HG03064 (cell line): ENCODE results near the gene LSM12.

Experiments
- ATAC-seq: cut with Tn5 transposase; IDR thresholded peaks from one replicate; pipeline ENCODE4 v1.9.1; 2021; ENCODE audit warnings: low read depth; ENCODE audit not compliant: unreplicated experiment

LSM12 gene

DNA sequence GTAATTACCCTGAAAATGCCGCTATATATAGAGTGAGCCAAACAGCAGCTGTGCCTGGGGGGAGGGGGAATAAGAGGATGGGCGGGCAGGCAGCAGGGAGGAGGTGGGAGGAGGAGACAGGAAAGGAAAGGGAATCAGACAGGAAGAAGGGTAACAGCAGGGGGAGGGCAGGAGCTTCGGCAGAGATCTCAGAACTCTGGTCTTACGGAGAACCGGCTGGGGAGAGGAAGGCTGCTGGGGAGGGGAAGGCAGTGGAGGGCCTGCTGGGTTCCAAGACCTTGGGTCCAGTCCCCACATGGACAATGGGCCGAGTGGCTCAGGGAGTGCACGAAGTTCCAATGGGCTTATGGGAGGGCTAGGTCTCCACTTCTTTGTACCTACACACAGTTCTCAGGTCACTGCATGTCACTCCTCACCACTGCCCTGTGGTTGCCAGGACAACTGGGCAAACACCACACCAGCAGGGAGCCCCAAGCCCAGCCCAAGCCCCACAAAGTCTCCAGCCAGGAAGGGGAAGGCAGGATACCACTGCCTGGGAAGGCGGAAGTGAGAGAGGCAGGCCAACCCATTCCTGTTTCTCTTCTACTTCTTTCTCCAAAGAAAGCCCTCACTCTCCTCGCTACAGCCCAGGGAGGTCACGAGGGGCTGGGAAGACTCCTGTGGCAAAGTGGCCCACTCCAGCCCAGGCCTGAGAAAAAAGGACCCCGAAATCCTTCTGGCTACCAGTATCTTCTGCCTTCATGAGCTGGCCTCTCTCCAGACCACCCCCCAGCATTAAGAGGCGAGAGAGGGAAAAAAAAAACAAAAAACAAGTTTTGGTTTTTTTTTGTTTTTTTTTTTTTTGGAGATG lies 29.4 kb upstream of the LSM12 start:
- ATAC-seq = no peak

GRCh38 chr17:44095388-44095646 lies 28.8 kb upstream of the LSM12 start:
- ATAC-seq = no peak

- no peak for ATAC-seq
Measured at GRCh38 chr17:44094701-44095387, 28.4 kb upstream of the LSM12 start.

DNA sequence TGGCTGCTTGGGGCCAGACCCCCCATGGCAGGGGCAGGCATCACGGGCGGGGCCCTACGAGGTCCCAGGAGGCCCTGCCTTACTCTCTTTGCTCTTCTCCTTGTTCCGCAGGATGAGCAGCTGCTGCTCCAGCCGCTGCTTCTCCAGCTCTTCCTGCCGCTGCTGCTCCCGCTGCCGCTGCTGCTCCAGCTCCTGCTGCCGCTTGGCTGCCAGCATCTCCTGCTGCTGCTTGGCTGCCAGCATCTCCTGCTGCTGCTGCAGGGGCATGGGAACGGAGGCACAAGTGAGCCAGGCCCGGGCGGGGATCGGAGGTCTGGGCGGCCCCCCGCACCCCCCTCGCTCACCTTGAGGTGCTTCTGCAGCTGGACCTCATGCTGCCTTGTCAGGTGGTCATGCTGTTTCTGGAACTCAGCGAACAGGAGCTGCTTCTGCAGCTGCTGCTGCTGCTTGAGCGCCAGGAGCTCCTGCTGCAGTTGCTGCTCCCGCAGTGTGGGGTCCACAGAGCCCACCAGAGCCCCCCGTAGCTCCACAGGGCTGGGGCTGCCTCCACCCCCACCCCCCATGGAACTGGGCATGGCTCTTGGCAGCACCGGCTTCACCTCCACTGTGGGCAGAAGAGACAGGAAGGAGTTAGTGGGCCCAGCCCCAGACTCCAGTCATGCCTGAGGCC lies 26.9 kb upstream of the LSM12 start:
- ATAC-seq = no peak

DNA sequence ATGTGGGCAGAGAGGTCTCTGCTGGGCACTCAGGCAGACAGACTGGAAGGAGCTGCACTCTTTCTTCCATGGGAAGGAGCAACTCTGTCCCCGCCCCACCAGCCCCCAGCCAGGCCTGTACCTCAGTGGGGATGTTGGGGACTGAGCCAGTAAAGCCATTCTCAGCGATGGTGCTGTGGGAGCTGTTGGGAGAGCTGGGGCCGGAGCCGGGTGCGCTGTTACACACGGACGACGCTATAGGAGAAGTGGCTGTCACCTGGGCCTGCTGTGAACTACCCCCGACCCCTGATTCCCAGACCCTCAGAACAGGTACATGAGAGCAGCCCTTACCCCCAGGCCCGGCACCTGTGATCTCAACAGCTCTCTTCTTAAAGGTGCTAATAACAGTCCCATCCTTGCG lies 25.6 kb upstream of the LSM12 start:
- ATAC-seq = no peak

DNA sequence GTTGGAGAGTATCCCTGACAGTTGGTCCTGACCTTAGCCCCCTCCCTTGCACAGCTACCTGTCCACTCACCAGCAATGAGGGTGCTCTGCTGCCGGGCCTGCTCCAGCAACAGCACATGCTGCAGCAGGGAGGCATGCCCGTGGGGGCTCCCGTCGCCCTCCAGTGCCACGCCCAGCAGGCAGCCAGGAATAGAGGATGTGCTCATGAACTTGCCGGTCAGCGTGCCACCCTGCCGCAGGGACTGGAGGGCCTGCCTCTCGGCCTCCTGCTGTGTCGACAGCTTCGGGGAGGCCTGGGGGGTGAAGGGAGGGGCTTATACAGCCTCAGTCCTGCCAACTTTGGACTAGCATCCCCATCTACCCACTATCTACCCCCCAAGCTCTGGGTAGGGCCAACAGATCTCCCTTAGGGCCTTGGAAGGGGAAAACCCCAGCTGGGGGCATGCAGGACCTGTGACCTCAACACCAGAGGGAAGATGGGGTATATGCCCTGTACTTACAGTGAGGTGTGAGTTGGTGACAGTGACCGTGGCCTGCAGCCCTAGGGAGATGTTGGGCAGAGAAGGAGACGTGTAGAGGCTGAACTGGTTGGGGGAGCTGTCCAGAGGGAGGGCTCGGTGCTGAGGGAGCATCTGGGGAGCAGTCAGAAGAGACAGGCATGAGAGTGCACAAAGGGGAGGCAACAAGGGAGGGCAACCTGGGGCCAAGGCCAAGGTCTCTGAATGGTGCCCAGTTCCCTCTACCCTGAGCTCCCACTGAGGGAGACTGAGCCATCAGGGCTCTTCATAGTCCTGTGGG lies 24.9 kb upstream of the LSM12 start:
- ATAC-seq = no peak

GRCh38 chr17:44088254-44088653 lies 21.8 kb upstream of the LSM12 start:
- ATAC-seq = no peak

GRCh38 chr17:44087319-44087718 lies 20.8 kb upstream of the LSM12 start:
- no peak for ATAC-seq

DNA sequence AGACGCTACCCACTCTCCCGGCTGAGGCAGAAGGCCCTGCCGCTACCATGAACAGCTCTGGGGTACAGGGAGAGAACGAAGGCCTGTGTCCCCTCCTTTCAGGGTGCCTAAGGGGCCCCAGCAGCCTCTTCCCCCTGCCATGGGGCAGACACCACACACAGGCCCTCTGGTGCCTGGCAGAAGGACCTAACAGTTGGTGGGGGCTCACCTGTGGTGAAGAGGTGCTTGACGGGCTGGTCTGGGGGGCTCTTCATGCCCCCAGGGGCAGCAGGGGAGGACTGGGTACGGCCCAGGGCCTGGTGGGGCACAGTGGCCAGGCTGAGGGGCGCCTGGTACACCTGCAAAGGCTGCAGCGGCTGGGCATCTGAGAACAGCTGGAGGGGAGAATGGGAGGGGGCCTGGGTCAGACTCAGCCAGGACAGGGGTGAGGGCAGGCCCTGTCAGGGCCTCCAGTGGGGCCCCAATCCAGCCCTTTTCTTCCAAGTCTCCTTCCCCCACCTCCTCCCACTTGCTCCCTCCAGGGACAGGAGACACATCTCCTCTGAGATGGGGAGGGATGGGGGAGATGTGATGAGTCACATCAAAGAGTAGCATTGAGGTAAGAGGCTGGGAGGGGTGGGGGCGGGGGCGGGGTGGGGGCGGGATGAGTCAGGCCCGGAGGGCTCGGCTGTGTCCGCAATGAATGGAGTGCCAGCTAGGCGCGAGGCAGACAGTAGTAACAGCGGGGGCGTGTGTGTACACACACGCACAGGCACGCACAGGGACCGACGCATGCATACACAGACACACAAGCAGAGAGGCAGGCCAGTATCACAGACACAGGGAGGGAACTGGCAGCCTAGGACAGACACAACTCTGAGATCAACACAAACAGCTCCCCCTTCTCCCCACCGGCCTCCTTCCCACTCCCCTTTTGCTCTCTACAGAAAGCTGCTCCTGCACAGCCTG lies 20.2 kb upstream of the LSM12 start:
- no peak for ATAC-seq

- no peak for ATAC-seq
Measured at GRCh38 chr17:44085908-44086307, 19.4 kb upstream of the LSM12 start.

GRCh38 chr17:44084921-44085320 lies 18.4 kb upstream of the LSM12 start:
- ATAC-seq = no peak

- no peak for ATAC-seq
Measured at GRCh38 chr17:44084131-44084538, 17.7 kb upstream of the LSM12 start.

DNA sequence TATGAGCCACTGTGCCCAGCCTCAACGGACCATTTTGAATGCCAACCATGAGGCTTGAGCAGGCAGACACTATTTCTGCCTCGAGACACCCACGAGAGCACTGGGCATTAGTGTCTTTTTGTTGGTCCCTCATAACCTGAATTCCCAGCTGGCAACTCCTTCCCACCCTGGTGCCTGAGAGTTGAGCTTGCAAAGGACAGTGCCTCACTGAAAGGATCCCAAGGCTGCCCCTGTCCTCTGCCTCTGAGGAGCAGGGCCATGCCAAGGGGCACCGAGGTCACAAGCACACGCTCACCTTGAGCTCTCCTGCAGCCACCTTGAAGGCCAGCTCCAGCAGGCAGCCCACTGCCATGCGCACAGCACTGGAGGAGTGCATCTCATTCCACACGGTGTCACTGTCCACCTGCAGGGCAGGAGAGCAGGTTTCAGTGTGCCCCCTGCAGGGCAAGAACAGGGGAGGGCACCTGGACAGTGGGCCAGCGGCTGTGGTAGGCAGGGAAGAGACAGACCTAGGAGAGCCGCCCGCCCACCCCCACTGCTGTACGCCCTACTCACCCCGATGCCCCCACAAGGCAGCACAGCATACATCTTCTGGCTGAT lies 16.9 kb upstream of the LSM12 start:
- ATAC-seq = no peak

DNA sequence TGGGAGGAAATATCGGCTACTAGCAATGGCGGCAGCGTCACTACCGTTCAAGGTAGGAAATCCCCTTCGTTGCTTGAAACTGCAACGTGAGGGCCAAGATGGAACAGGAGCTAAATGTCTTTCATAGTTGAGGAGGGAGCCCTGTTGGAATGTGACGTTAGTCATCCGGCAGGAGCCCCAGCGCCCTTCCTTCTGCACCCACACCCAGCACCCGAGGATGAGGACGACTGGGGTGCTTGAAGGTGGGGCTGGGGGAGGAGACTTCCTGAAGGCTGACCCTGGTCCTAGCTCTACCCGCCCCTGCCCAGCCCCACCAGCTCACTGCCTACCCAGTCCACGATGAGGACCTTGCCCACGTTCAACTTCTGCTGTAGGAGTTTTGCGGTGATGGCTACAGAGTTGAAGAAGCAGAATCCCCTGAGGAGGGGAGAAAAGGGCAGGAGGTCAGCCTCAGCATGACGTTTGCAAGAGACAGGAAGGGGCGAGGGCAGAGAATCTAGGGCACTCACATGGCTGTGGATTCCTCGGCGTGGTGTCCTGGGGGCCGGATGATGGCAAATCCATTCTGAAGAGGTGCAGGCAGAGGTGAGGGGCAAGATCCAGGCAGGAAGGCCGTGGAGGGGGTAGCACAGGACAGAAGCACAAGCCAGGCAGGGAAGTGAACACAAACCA lies 15.9 kb upstream of the LSM12 start:
- ATAC-seq = no peak

GRCh38 chr17:44081681-44082080 lies 15.2 kb upstream of the LSM12 start:
- ATAC-seq = no peak

GRCh38 chr17:44079877-44080821 lies 13.7 kb upstream of the LSM12 start:
- ATAC-seq = no peak

GRCh38 chr17:44078412-44078811 lies 11.9 kb upstream of the LSM12 start:
- no peak for ATAC-seq

DNA sequence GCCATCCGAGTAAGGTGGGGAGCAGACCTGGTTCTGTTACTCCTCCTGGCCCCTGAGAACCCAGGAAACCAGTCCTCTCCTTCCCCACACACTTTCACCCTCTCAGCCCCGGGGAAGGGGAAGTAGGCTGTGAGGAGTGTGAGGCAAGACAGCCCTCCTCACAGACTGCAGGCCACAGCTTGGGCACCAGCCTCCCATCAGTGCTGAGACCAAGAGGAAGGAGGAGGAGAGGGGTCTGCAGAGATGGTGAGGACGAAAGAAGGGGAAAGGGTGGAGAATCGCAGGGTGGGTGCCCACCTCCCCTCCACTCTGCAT lies 11.1 kb upstream of the LSM12 start:
- ATAC-seq = no peak
